ENCODE results near the gene MYORG. TPM values are rescaled to one million over a fixed set of nuclear protein-coding genes. Genes with fewer than 3 reads are reported as not detected.

MYORG gene
- total RNA-seq, 3 donors from 2014 or later (not counting 1 experiment from before 2014, with no cell fraction given): 0.58 to 0.93 (median 0.92) TPM

- H3K9me3 ChIP-seq (ENCODE audit: control insufficient read depth, insufficient read depth, low read length): no peaks in the 10 kb centered on the region
- H3K4me1 Mint-ChIP-seq: peaks cover 33 to 34% of the 10 kb centered on the region in 2 donors
- no peaks in the 10 kb centered on the region for H3K36me3 ChIP-seq (ENCODE audit: control insufficient read depth, insufficient read depth, low read length)
- no peaks in the 10 kb centered on the region for H3K27me3 ChIP-seq (ENCODE audit: control insufficient read depth, insufficient read depth, low read length)
- peaks cover 31% of the 10 kb centered on the region for H3K4me1 ChIP-seq (ENCODE audit: control insufficient read depth, insufficient read depth, low read length)
- intact Hi-C loops (cut with micrococcal nuclease): no loop called here
- no peaks in the 10 kb centered on the region for H3K9me3 Mint-ChIP-seq
- no peaks in the 10 kb centered on the region for H3K36me3 Mint-ChIP-seq
- no peak overlapping the region for H3K27ac ChIP-seq (ENCODE audit: low read length)
- ATAC-seq (no peak), DNase-seq (no peak)
- no peak overlapping the region for H3K27ac Mint-ChIP-seq
- WGBS (ENCODE audit: insufficient coverage): 93% methylated on average over 5 of the region's 5 CpGs
- H3K4me3 Mint-ChIP-seq: peak overlapping the region; percentile 87
- H3K4me3 ChIP-seq (ENCODE audit: low read length): no peak overlapping the region
- no peak for TF ChIP-seq CTCF (IDR thresholded peaks at IDR 0.05)
- peaks cover 5 to 11% of the 10 kb centered on the region in 2 donors for H3K27me3 Mint-ChIP-seq (ENCODE audit: low read depth in 2 of 2)
Observed at GRCh38 chr9:34382054-34382453, 5.4 kb upstream of the MYORG start.

GRCh38 chr9:34381323-34381722 is 4.6 kb upstream of the MYORG start:
- DNase-seq (peak in 1 of 2 donors; percentile 50), ATAC-seq (no peak)
- no peak overlapping the region for H3K27ac ChIP-seq (ENCODE audit: low read length)
- Mint-ChIP-seq H3K36me3 (no peaks in the 10 kb centered on the region), H3K4me3 (peak overlapping the region; percentile 87), H3K4me1 (peaks cover 35 to 37% of the 10 kb centered on the region in 2 donors), H3K9me3 (no peaks in the 10 kb centered on the region), H3K27ac (peak overlapping the region; percentile 29 to 66), H3K27me3 (ENCODE audit: low read depth in 2 of 2) (peaks cover 5 to 11% of the 10 kb centered on the region in 2 donors)
- H3K4me1 ChIP-seq (ENCODE audit: control insufficient read depth, insufficient read depth, low read length): peaks cover 35% of the 10 kb centered on the region
- no peak for TF ChIP-seq CTCF (IDR thresholded peaks at IDR 0.05)
- intact Hi-C loops (cut with micrococcal nuclease): loop anchor here (2.0 kb wide), 1 partner anchor 77 kb away; the partner anchor contains the start of genes DNAI1 and FAM219A
- no peaks in the 10 kb centered on the region for H3K9me3 ChIP-seq (ENCODE audit: control insufficient read depth, insufficient read depth, low read length)
- H3K36me3 ChIP-seq (ENCODE audit: control insufficient read depth, insufficient read depth, low read length): no peaks in the 10 kb centered on the region
- H3K27me3 ChIP-seq (ENCODE audit: control insufficient read depth, insufficient read depth, low read length): no peaks in the 10 kb centered on the region
- WGBS (ENCODE audit: insufficient coverage): 36% methylated on average over 17 of the region's 17 CpGs
- peak overlapping the region; percentile 44 for H3K4me3 ChIP-seq (ENCODE audit: low read length)

DNA sequence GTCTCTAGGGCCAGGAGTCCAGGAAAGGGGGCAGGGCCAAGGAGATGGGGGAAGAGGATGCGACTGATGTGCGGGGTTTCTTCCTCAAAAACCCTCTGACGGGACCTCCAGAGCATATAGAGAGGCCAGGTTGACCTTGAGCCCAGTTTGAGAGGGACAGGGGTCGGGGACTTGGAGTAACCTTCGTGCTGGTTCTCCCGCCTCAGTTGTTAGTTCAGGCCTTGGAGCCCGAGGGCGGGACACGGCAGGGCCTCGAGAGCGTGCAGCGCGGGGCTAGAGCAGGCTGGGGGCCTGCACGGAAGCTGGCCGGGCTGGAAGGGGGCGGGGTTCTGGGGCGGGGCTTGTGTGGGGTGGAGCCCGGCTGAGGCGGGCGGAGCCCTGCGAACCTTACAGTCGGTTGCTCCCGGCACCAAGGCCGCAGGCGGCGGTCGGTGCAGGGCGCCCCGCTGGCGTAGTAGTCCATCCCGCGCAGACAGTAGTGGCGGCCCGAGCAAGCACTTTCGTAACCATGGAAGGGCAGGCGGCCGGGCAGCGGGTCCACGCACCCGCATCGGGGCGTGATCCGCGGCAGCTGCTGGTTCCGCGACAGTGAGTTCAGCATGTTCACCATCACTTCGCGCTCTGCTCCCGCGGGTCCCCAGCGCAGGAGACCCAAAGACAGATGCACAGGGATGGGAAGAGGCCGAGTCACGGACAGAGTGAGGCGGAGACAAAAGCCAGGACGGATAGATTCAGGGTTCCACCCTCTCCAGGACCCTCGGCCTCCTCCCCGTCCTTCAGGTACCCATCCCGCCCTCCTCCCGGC is 4.0 kb upstream of the MYORG start:
- ATAC-seq: peak; percentile 61 to 76 (median 62)
- WGBS (ENCODE audit: insufficient coverage): 3% methylated on average over 59 of the region's 59 CpGs
- H3K36me3 Mint-ChIP-seq: no peaks in the 10 kb centered on the region
- H3K4me1 Mint-ChIP-seq: peaks cover 41 to 43% of the 10 kb centered on the region in 2 donors
- peak overlapping the region; percentile 87 for H3K4me3 Mint-ChIP-seq
- Histone ChIP-seq H3K36me3 (ENCODE audit: control insufficient read depth, insufficient read depth, low read length) (no peaks in the 10 kb centered on the region), H3K9me3 (ENCODE audit: control insufficient read depth, insufficient read depth, low read length) (no peaks in the 10 kb centered on the region), H3K27me3 (ENCODE audit: control insufficient read depth, insufficient read depth, low read length) (no peaks in the 10 kb centered on the region), H3K4me1 (ENCODE audit: control insufficient read depth, insufficient read depth, low read length) (peaks cover 41% of the 10 kb centered on the region), H3K27ac (ENCODE audit: low read length) (no peak overlapping the region), H3K4me3 (ENCODE audit: low read length) (peak overlapping the region; percentile 44)
- peak overlapping the region; percentile 29 to 72 for H3K27ac Mint-ChIP-seq
- peaks cover 5 to 11% of the 10 kb centered on the region in 2 donors for H3K27me3 Mint-ChIP-seq (ENCODE audit: low read depth in 2 of 2)
- no peak for TF ChIP-seq CTCF (IDR thresholded peaks at IDR 0.05)
- DNase-seq: peak; percentile 62 to 89
- H3K9me3 Mint-ChIP-seq: no peaks in the 10 kb centered on the region
- intact Hi-C loops (cut with micrococcal nuclease): loop anchor here (2.0 kb wide), 1 partner anchor 78 kb away; the partner anchor contains the start of genes DNAI1 and FAM219A
